Liver (tissue), 9 donors: ENCODE measurements around the gene GPR141. TPM values are rescaled to one million over a fixed set of nuclear protein-coding genes. Genes with fewer than 3 reads are reported as not detected.

ENCODE experiments used
- DNase-seq: peaks from one replicate; pipeline ENCODE4 v3.0.0-alpha.2; 2017; ENCODE audit warnings: low spot score
- H3K27ac ChIP-seq, 2 donors: one replicate each; pipeline ENCODE4 v1.7.0; 2013; ENCODE audit warnings: inconsistent platforms in 2 of 2, low read length in 2 of 2, control low read depth in 1 of 2, low read depth in 1 of 2, mild to moderate bottlenecking in 1 of 2
- H3K27me3 ChIP-seq, 4 donors: one replicate each; pipeline versions ENCODE4 v1.6.1 to v1.7.0; 2013; ENCODE audit warnings: low read length in 3 of 4, inconsistent platforms in 1 of 4, mild to moderate bottlenecking in 1 of 4, moderate library complexity in 1 of 4; ENCODE audit not compliant: control insufficient read depth in 4 of 4, insufficient read depth in 4 of 4
- H3K36me3 ChIP-seq, 4 donors: one replicate each; pipeline versions ENCODE4 v1.6.1 to v1.7.0; 2013; ENCODE audit warnings: low read length in 3 of 4, mild to moderate bottlenecking in 3 of 4, low read depth in 1 of 4, moderate library complexity in 1 of 4; ENCODE audit not compliant: control insufficient read depth in 4 of 4, insufficient read depth in 3 of 4
- H3K4me1 ChIP-seq, 4 donors: one replicate each; pipeline versions ENCODE4 v1.6.1 to v1.7.0; 2013; ENCODE audit warnings: low read length in 3 of 4, mild to moderate bottlenecking in 3 of 4, moderate library complexity in 1 of 4; ENCODE audit not compliant: control insufficient read depth in 4 of 4, insufficient read depth in 4 of 4
- H3K4me3 ChIP-seq, 3 donors: one replicate each; pipeline versions ENCODE4 v1.6.1 to v1.7.0; 2013; ENCODE audit warnings: low read length in 3 of 3, control low read depth in 1 of 3, low read depth in 1 of 3, mild to moderate bottlenecking in 1 of 3
- H3K9ac ChIP-seq, 2 donors: one replicate each; pipeline ENCODE4 v1.7.0; 2013; ENCODE audit warnings: low read length in 2 of 2, mild to moderate bottlenecking in 2 of 2, moderate library complexity in 2 of 2, control low read depth in 1 of 2, low read depth in 1 of 2
- H3K9me3 ChIP-seq, 4 donors: one replicate each; pipeline versions ENCODE4 v1.6.1 to v1.7.0; 2013; ENCODE audit warnings: low read length in 3 of 4; ENCODE audit not compliant: control insufficient read depth in 4 of 4
- ATF3 ChIP-seq: IDR thresholded peaks from 2 replicates; pipeline ENCODE4 v1.6.1; 2016; ENCODE audit warnings: antibody characterized with exemption
- CTCF ChIP-seq: fragments of 150-350 bp; IDR thresholded peaks from 2 replicates; pipeline ENCODE4 v1.5.1; 2017; ENCODE audit warnings: improper control_type of control experiment, low read depth, low read length; ENCODE audit not compliant: missing input control
- EGR1 ChIP-seq, 2 donors: IDR thresholded peaks; 2 replicates each; pipeline ENCODE4 v1.6.1; 2016 to 2018; ENCODE audit warnings: antibody characterized with exemption in 2 of 2, low read depth in 2 of 2
- FOXA1 ChIP-seq: IDR thresholded peaks from 2 replicates; pipeline ENCODE4 v1.6.1; 2016; ENCODE audit warnings: antibody characterized with exemption
- FOXA2 ChIP-seq: IDR thresholded peaks from 2 replicates; pipeline ENCODE4 v1.6.1; 2016; ENCODE audit warnings: antibody characterized with exemption
- GABPA ChIP-seq, 2 donors: IDR thresholded peaks in 1 of 2; conservative IDR thresholded peaks in 1 of 2; 2 replicates each; pipeline ENCODE4 v1.6.1; 2016; ENCODE audit warnings: antibody characterized with exemption in 2 of 2, mild to moderate bottlenecking in 1 of 2, moderate library complexity in 1 of 2
- HNF4A ChIP-seq, 2 donors: conservative IDR thresholded peaks; 2 replicates each; pipeline ENCODE4 v1.6.1; 2016; ENCODE audit warnings: antibody characterized with exemption in 2 of 2, mild to moderate bottlenecking in 2 of 2
- HNF4G ChIP-seq: IDR thresholded peaks from 2 replicates; pipeline ENCODE4 v1.6.1; 2016; ENCODE audit warnings: antibody characterized with exemption
- NR2F2 ChIP-seq: IDR thresholded peaks from 2 replicates; pipeline ENCODE4 v1.6.1; 2016; ENCODE audit warnings: antibody characterized with exemption
- RAD21 ChIP-seq, 2 donors: IDR thresholded peaks; 2 replicates each; pipeline ENCODE4 v1.6.1; 2016; ENCODE audit warnings: antibody characterized with exemption in 2 of 2, mild to moderate bottlenecking in 2 of 2
- REST ChIP-seq: IDR thresholded peaks from 2 replicates; pipeline ENCODE4 v1.6.1; 2016; ENCODE audit warnings: antibody characterized with exemption, mild to moderate bottlenecking
- RXRA ChIP-seq, 2 donors: IDR thresholded peaks; 2 replicates each; pipeline ENCODE4 v1.6.1; 2017 to 2018; ENCODE audit warnings: antibody characterized with exemption in 2 of 2, mild to moderate bottlenecking in 1 of 2
- SP1 ChIP-seq: IDR thresholded peaks from 2 replicates; pipeline ENCODE4 v1.6.1; 2018; ENCODE audit warnings: antibody characterized with exemption, mild to moderate bottlenecking
- TAF1 ChIP-seq: conservative IDR thresholded peaks from 2 replicates; pipeline ENCODE4 v1.6.1; 2016; ENCODE audit warnings: antibody characterized with exemption, mild to moderate bottlenecking
- YY1 ChIP-seq: IDR thresholded peaks from 2 replicates; pipeline ENCODE4 v1.6.1; 2016; ENCODE audit warnings: antibody characterized with exemption, mild to moderate bottlenecking
- ZBTB33 ChIP-seq: IDR thresholded peaks from 2 replicates; pipeline ENCODE4 v1.6.1; 2016; ENCODE audit warnings: antibody characterized with exemption
- WGBS: extraction: QIAGEN DNeasy Blood & Tissue Kit; methylation state at CpG from one replicate; pipeline ENCODE4 v1.1.7; 2013; 5-methylcytosine and 5-hydroxymethylcytosine counted together
- polyA plus RNA-seq, 2 donors: library from polyadenylated mRNA; stranded (reverse) in 1 of 2; unstranded in 1 of 2; fragments of 200-250 nt in 1 of 2; fragments of >200 nt in 1 of 2; fragmentation: Nextera tagmentation in 1 of 2; extraction: Ambion mirVana in 1 of 2; gene quantifications; one replicate each; pipeline versions ENCODE4 v1.2.1 to v1.2.3, GENCODE V29; 2013 to 2015
- total RNA-seq, 2 donors: library from RNA; depleted of rRNA; stranded (reverse); fragments of >200 nt; gene quantifications; one replicate each; pipeline ENCODE4 v1.2.3, GENCODE V29; 2014
- TF ChIP-seq, protein P1 (sequence below): IDR thresholded peaks from 2 replicates; pipeline ENCODE4 v1.6.1; 2016; ENCODE audit warnings: antibody characterized with exemption
- donor health status: healthy.
- donor health status: healthy.
- donor health status: healthy.
- donor health status: healthy.
- donor health status: healthy.

GPR141 gene
- total and polyA plus RNA-seq, 4 donors: 0.28 to 2.9 (median 1.4) TPM; not detected in 1

DNA sequence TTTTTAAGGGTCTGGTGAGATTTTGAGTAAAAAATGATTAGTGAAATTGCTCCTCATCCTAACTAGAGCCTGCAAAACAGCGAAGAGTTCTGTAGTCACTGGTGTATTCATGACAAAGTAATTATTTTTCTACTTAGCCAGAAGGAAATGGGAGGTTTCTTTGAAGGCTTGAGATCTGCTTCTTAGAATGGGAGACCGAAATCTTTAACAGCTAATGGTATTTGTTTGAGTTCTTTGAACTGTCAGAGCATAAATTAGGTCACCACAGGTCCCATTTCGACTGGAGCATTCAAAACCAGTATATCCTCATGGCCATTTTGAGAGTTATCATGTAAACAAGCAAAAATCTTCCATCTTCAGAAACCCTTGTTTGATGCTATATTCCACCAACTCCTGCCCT lies 87.8 kb downstream of the GPR141 start:
- 49% methylated on average over 3 of the region's 3 CpGs for WGBS
- Histone ChIP-seq H3K4me3 (no peak overlapping the region), H3K4me1 (no peaks in the 10 kb centered on the region), H3K9me3 (peaks cover 0 to 1% (median 0%) of the 10 kb centered on the region in 4 donors), H3K27ac (no peak overlapping the region), H3K36me3 (no peaks in the 10 kb centered on the region), H3K27me3 (peaks cover 0 to 3% (median 0%) of the 10 kb centered on the region in 4 donors), H3K9ac (no peak overlapping the region)
- DNase-seq: no peak
- no peak for TF ChIP-seq EGR1 (IDR thresholded peaks at IDR 0.05; ENCODE audit: low read depth in 2 of 2)
- no peak for TF ChIP-seq GABPA (IDR thresholded peaks at IDR 0.05 in 1 of 2, conservative IDR thresholded peaks at IDR 0.05 in 1 of 2)
- no peak for TF ChIP-seq ATF3
- no peak for TF ChIP-seq ZBTB33
- no peak for TF ChIP-seq FOXA1
- no peak for TF ChIP-seq NR2F2
- no peak for TF ChIP-seq FOXA2
- TF ChIP-seq TAF1: no peak
- no peak for TF ChIP-seq YY1
- TF ChIP-seq HNF4G: no peak
- TF ChIP-seq, protein P1, sequence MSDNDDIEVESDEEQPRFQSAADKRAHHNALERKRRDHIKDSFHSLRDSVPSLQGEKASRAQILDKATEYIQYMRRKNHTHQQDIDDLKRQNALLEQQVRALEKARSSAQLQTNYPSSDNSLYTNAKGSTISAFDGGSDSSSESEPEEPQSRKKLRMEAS: no peak
- TF ChIP-seq REST: no peak
- TF ChIP-seq RAD21 (IDR thresholded peaks at IDR 0.05): no peak

GRCh38 chr7:37771801-37772200 lies 88.2 kb downstream of the GPR141 start:
- peaks cover 0 to 3% (median 0%) of the 10 kb centered on the region in 4 donors for H3K27me3 ChIP-seq
- 64% methylated on average over 1 of the region's 1 CpG for WGBS
- peaks cover 0 to 1% (median 0%) of the 10 kb centered on the region in 4 donors for H3K9me3 ChIP-seq

More at GRCh38 chr7:37771801-37772200, 88.2 kb downstream of the GPR141 start:
- Histone ChIP-seq H3K4me3 (no peak overlapping the region), H3K9ac (no peak overlapping the region), H3K36me3 (no peaks in the 10 kb centered on the region), H3K4me1 (no peaks in the 10 kb centered on the region), H3K27ac (no peak overlapping the region)
- DNase-seq: no peak
- no peak for TF ChIP-seq FOXA1
- TF ChIP-seq TAF1: no peak
- TF ChIP-seq CTCF: no peak
- TF ChIP-seq HNF4G: no peak
- no peak for TF ChIP-seq ZBTB33
- TF ChIP-seq HNF4A (conservative IDR thresholded peaks at IDR 0.05): no peak
- no peak for TF ChIP-seq SP1
- TF ChIP-seq, protein P1: no peak
- TF ChIP-seq RXRA (IDR thresholded peaks at IDR 0.05): no peak
- no peak for TF ChIP-seq RAD21 (IDR thresholded peaks at IDR 0.05)
- no peak for TF ChIP-seq ATF3
